C4-2B (cell line): ENCODE measurements around the gene ZSWIM9.

Experiments used
- ZFX ChIP-seq: fragments of 450-650 bp; IDR thresholded peaks from 2 replicates; pipeline ENCODE4 v1.6.1; 2017
- TF ChIP-seq, protein P1 (sequence below): fragments of 450-650 bp; conservative IDR thresholded peaks from 2 replicates; pipeline ENCODE4 v1.5.1; 2017; ENCODE audit warnings: mild to moderate bottlenecking

- TF ChIP-seq, protein P1, sequence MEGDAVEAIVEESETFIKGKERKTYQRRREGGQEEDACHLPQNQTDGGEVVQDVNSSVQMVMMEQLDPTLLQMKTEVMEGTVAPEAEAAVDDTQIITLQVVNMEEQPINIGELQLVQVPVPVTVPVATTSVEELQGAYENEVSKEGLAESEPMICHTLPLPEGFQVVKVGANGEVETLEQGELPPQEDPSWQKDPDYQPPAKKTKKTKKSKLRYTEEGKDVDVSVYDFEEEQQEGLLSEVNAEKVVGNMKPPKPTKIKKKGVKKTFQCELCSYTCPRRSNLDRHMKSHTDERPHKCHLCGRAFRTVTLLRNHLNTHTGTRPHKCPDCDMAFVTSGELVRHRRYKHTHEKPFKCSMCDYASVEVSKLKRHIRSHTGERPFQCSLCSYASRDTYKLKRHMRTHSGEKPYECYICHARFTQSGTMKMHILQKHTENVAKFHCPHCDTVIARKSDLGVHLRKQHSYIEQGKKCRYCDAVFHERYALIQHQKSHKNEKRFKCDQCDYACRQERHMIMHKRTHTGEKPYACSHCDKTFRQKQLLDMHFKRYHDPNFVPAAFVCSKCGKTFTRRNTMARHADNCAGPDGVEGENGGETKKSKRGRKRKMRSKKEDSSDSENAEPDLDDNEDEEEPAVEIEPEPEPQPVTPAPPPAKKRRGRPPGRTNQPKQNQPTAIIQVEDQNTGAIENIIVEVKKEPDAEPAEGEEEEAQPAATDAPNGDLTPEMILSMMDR: no peak; the same call in 1 of the 2 replicates
- TF ChIP-seq ZFX: no peak
These were observed 12.0 kb downstream of the ZSWIM9 start for GRCh38 chr19:48182434-48182833.
